Ascending aorta (tissue), 2 donors: Measurements from ENCODE around the gene CXCR1. TPM values are rescaled to one million over a fixed set of nuclear protein-coding genes. Genes with fewer than 3 reads are reported as not detected.

Source experiments
- DNase-seq, 2 donors: peaks; one replicate each; pipeline ENCODE4 v3.0.0-alpha.2; 2019; ENCODE audit warnings: low spot score in 2 of 2
- H3K27ac ChIP-seq, 2 donors: fragments of 200-600 bp; sonication (generic); one replicate each; pipeline ENCODE4 v1.5.1; 2016 to 2017; ENCODE audit warnings: mild to moderate bottlenecking in 1 of 2
- H3K27me3 ChIP-seq: fragments of 200-600 bp; sonication (generic); one replicate; pipeline ENCODE4 v1.5.1; 2017
- H3K36me3 ChIP-seq, 2 donors: fragments of 200-600 bp; sonication (generic); one replicate each; pipeline ENCODE4 v1.5.1; 2016
- H3K4me1 ChIP-seq, 2 donors: fragments of 200-600 bp; sonication (generic); one replicate each; pipeline ENCODE4 v1.5.1; 2016 to 2017; ENCODE audit warnings: mild to moderate bottlenecking in 1 of 2
- H3K4me3 ChIP-seq, 2 donors: fragments of 200-600 bp; sonication (generic); one replicate each; pipeline ENCODE4 v1.5.1; 2016 to 2017; ENCODE audit warnings: mild to moderate bottlenecking in 1 of 2
- H3K9me3 ChIP-seq, 2 donors: fragments of 200-600 bp; sonication (generic); one replicate each; pipeline ENCODE4 v1.5.1; 2016
- intact Hi-C: fragments of 100-400 bp; cut with DNase I; formaldehyde crosslinking; loops from one replicate; pipeline ENCODE4 v1.15.1; 2023
- total RNA-seq: library from RNA; depleted of rRNA; stranded (reverse); fragments of >200 nt; gene quantifications from one replicate; pipeline ENCODE4 v1.1.0, GENCODE V29; 2016
- TF ChIP-seq, protein P1 (sequence below), 3 experiments: fragments of 200-600 bp in 2 of 3; fragments of 450-650 bp in 1 of 3; sonication (generic) in 2 of 3; IDR thresholded peaks; one replicate each; pipeline ENCODE4 v1.5.1; 2016 to 2019; ENCODE audit warnings: antibody characterized with exemption in 3 of 3, mild to moderate bottlenecking in 1 of 3, moderate library complexity in 1 of 3

Gene CXCR1
- total RNA-seq, 1 donor from 2014 or later: not detected

DNA sequence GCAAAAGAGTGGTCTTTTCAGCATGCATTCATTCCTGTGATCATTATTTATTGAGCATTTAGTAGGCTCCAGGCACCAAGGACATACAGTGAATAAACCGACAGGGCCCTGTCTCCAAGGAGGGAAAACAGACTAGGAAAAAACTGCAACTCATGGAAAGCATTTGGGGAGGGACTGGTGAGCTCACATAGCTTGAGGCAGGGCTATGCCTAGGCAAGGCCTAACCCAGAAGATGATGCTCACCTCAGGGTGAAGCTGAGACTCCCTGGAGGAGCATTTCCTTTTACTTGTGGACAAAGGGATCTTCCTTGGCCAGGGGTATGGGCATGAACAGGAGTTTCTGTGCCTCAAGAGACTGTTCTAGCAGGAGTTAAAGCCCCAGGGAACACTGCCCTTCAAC is 3.9 kb downstream of the CXCR1 start:
- TF ChIP-seq, protein P1, sequence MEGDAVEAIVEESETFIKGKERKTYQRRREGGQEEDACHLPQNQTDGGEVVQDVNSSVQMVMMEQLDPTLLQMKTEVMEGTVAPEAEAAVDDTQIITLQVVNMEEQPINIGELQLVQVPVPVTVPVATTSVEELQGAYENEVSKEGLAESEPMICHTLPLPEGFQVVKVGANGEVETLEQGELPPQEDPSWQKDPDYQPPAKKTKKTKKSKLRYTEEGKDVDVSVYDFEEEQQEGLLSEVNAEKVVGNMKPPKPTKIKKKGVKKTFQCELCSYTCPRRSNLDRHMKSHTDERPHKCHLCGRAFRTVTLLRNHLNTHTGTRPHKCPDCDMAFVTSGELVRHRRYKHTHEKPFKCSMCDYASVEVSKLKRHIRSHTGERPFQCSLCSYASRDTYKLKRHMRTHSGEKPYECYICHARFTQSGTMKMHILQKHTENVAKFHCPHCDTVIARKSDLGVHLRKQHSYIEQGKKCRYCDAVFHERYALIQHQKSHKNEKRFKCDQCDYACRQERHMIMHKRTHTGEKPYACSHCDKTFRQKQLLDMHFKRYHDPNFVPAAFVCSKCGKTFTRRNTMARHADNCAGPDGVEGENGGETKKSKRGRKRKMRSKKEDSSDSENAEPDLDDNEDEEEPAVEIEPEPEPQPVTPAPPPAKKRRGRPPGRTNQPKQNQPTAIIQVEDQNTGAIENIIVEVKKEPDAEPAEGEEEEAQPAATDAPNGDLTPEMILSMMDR (IDR thresholded peaks at IDR 0.05): no peak
- DNase-seq: no peak
- H3K4me3 ChIP-seq: no peak overlapping the region
- H3K9me3 ChIP-seq: no peaks in the 10 kb centered on the region
- no peak overlapping the region for H3K27ac ChIP-seq
- H3K36me3 ChIP-seq: no peaks in the 10 kb centered on the region
- H3K27me3 ChIP-seq: no peaks in the 10 kb centered on the region
- intact Hi-C loops: no loop called here
- H3K4me1 ChIP-seq: no peaks in the 10 kb centered on the region

DNA sequence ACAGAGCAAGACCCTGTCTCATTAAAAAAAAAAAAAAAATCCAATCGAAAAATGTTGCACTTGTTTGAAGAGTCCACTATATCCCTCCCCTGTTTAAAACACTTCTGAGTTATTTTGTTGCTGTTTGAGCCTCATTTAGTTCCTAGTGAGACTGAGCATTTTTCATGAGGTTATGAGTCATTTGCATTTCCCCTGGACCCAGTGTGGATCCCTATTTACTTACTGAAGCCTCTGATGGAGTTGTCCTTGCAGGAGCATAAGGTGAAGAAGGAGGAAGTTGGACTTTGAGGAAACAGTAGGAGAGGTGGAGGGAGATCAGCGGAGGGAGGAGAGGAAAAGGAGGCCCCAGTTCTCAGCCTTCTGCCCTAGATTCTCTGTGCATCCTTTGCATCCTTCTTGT is 5.1 kb downstream of the CXCR1 start:
- Histone ChIP-seq H3K9me3 (no peaks in the 10 kb centered on the region), H3K36me3 (no peaks in the 10 kb centered on the region), H3K4me3 (no peak overlapping the region), H3K27me3 (no peaks in the 10 kb centered on the region), H3K27ac (no peak overlapping the region), H3K4me1 (no peaks in the 10 kb centered on the region)
- TF ChIP-seq, protein P1 (IDR thresholded peaks at IDR 0.05): no peak
- intact Hi-C loops: no loop called here
- no peak for DNase-seq

DNA sequence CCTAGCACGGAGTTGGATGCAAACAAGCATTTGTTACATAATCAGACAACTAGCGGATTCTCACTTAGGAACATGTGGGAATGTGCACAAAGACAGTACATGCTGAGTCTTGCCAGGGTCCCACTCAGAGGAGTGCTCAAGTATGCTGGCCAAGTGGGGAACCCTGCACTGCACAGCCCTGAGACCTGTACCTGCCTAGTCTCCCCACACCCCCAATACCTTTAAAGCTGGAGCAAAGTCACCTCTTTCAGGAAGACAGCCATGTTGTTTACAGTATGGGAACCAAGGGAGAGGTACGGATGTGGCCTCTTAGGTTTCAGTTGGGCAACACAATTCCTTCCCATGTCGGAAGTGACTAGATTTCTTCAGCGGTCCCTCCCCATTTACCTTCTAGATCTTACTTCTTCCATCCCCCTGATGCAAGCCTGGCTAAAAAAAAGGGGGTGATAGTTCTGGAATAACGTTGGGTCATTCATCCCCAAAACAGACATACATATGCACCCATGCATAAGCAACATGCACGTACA is 10.7 kb downstream of the CXCR1 start:
- H3K9me3 ChIP-seq: no peaks in the 10 kb centered on the region
- no peaks in the 10 kb centered on the region for H3K27me3 ChIP-seq
- no peaks in the 10 kb centered on the region for H3K36me3 ChIP-seq
- H3K27ac ChIP-seq: no peak overlapping the region
- no peak for DNase-seq
- no peak overlapping the region for H3K4me3 ChIP-seq
- intact Hi-C loops: no loop called here
- H3K4me1 ChIP-seq: no peaks in the 10 kb centered on the region
- TF ChIP-seq, protein P1 (IDR thresholded peaks at IDR 0.05): no peak

DNA sequence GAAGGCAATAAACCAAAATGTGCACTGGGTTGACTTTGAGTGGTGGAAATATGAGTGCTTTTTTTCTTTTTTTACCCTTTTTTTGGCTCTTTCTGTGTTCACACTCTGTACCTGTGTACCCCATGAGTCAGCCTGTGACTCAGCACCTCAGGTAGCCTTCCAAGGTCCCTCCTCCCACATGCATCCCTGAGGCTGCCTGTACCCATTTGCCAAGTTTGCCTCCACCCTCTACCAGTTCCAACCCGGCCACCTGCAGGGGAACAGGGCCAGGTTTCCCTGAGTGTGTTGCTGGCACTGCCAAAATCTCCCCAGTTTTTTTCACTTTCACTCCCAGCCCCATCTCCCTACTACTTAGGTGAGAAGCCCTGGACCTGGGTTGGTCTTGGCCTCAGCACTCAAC is 14.0 kb downstream of the CXCR1 start:
- H3K4me1 ChIP-seq: no peaks in the 10 kb centered on the region
- H3K36me3 ChIP-seq: no peaks in the 10 kb centered on the region
- intact Hi-C loops: no loop called here
- no peaks in the 10 kb centered on the region for H3K27me3 ChIP-seq
- H3K9me3 ChIP-seq: no peaks in the 10 kb centered on the region
- no peak for DNase-seq
- H3K27ac ChIP-seq: no peak overlapping the region
- TF ChIP-seq, protein P1 (IDR thresholded peaks at IDR 0.05): no peak
- H3K4me3 ChIP-seq: no peak overlapping the region

DNA sequence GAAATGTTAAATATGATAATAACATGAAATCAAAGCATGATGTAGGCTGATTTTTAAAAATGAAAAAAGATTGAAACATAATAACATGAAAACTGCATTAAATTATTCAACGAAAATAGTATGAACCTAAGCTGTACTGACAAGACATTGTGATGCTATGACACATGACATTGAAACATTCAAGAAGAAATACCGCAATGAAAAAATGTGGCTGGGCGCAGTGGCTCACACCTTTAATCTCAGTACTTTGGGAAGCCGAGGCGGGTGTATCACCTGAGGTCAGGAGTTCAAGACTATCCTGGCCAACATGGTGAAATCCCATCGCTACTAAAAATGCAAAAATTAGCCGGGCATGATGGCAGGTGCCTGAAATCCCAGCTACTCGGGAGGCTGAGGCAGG is 14.6 kb downstream of the CXCR1 start:
- Histone ChIP-seq H3K9me3 (no peaks in the 10 kb centered on the region), H3K4me1 (no peaks in the 10 kb centered on the region), H3K27me3 (no peaks in the 10 kb centered on the region), H3K36me3 (no peaks in the 10 kb centered on the region), H3K4me3 (no peak overlapping the region), H3K27ac (no peak overlapping the region)
- TF ChIP-seq, protein P1 (IDR thresholded peaks at IDR 0.05): no peak
- intact Hi-C loops: no loop called here
- no peak for DNase-seq

DNA sequence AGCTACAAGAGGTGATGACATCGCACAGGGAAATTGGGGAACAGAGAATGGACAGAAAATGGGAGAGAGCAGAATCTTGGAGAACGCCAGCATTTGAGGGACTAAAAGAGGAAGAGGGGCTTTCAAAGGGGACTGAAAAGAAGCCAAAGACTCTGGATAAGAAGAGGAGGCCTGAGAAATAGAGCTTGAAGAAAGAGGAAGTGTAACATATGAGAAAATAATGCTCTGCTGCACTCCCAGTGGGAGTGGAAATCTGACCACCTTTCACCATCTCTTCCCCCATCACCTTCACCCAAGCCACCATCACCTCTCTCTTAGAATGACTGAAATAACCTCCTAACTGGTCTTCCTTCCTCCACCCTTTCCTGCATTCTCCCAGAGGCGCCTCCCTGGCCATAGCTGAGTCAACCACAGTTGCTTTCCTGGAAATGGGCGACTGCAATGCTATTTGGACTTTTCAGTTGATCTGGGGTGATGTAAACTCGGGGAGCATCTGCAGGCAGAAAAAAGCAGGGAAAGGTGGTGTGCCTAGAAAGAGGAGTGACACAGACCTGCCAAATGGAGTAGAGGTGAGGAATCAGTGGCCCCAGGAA is 16.8 kb downstream of the CXCR1 start:
- DNase-seq: no peak
- Histone ChIP-seq H3K4me1 (no peaks in the 10 kb centered on the region), H3K36me3 (no peaks in the 10 kb centered on the region), H3K4me3 (no peak overlapping the region), H3K27me3 (no peaks in the 10 kb centered on the region), H3K27ac (no peak overlapping the region), H3K9me3 (no peaks in the 10 kb centered on the region)
- intact Hi-C loops: no loop called here
- TF ChIP-seq, protein P1 (IDR thresholded peaks at IDR 0.05): no peak
